Aorta (tissue), 5 donors: ENCODE results near the gene ASF1A. TPM values are rescaled to one million over a fixed set of nuclear protein-coding genes. Genes with fewer than 3 reads are reported as not detected.

Experiments used
- ATAC-seq: fragments of 200-7000 bp; cut with Tn5 transposase; one replicate; pipeline ENCODE4 v1.9.1; 2022; ENCODE audit warnings: moderate library complexity; ENCODE audit not compliant: low FRiP score
- DNase-seq, 2 donors: peaks; one replicate each; pipeline ENCODE4 v3.0.0-alpha.2; 2020
- H3K27ac ChIP-seq, 2 donors: one replicate each; pipeline ENCODE4 v1.5.1; 2013; ENCODE audit warnings: low read length in 2 of 2, mild to moderate bottlenecking in 2 of 2, moderate library complexity in 2 of 2, control low read depth in 1 of 2, inconsistent platforms in 1 of 2, low read depth in 1 of 2
- H3K27me3 ChIP-seq, 2 donors: one replicate each; pipeline ENCODE4 v1.6.1; 2013; ENCODE audit warnings: control low read depth in 1 of 2, low read length in 1 of 2, mild to moderate bottlenecking in 1 of 2, moderate library complexity in 1 of 2; ENCODE audit not compliant: insufficient read depth in 2 of 2, control insufficient read depth in 1 of 2
- H3K36me3 ChIP-seq, 2 donors: one replicate each; pipeline ENCODE4 v1.6.1; 2013; ENCODE audit warnings: control low read depth in 1 of 2, low read length in 1 of 2, mild to moderate bottlenecking in 1 of 2; ENCODE audit not compliant: insufficient read depth in 2 of 2, control insufficient read depth in 1 of 2
- H3K4me1 ChIP-seq, 2 donors: one replicate each; pipeline ENCODE4 v1.6.1; 2013; ENCODE audit warnings: low read length in 2 of 2, control low read depth in 1 of 2, mild to moderate bottlenecking in 1 of 2, moderate library complexity in 1 of 2; ENCODE audit not compliant: insufficient read depth in 2 of 2, control insufficient read depth in 1 of 2
- H3K4me3 ChIP-seq, 2 donors: one replicate each; pipeline ENCODE4 v1.5.1; 2013; ENCODE audit warnings: low read length in 2 of 2, control low read depth in 1 of 2, mild to moderate bottlenecking in 1 of 2
- H3K9me3 ChIP-seq: one replicate; pipeline ENCODE4 v1.6.1; 2013; ENCODE audit warnings: mild to moderate bottlenecking, low read length; ENCODE audit not compliant: control insufficient read depth
- WGBS, 2 donors: extraction: QIAGEN DNeasy Blood & Tissue Kit; methylation state at CpG; one replicate each; pipeline ENCODE4 v1.1.7; 2013; 5-methylcytosine and 5-hydroxymethylcytosine counted together
- intact Hi-C, 2 donors: fragments of 100-400 bp; cut with DNase I; formaldehyde crosslinking; loops; one replicate each; pipeline versions ENCODE4 v1.14.2 to v1.15.0; 2022
- polyA plus RNA-seq, 2 donors: library from polyadenylated mRNA; stranded (reverse); fragments of 200-250 nt; gene quantifications; one replicate each; pipeline ENCODE4 v1.2.3, GENCODE V29; 2013
- total RNA-seq, 2 donors: library from RNA; stranded (reverse); fragmentation: NEBNext Ultra II Directional; extraction: Animal tissue kit (Norgen Biotek cat#: 25700); gene quantifications; one replicate each; pipeline ENCODE4 v1.2.1, GENCODE V29; 2021
- donor health status: healthy with polysubstance abuse.
- donor health status: Bipolar disorder and iron deficiency.
- donor health status: DM: no; HTN: no; CAD: no.
- donor health status: DM: no; HTN: no; CAD: no.
- donor health status: DM: yes; HTN: yes; CAD: no.

ASF1A gene
- total and polyA plus RNA-seq, 4 donors = 11.5 to 17.4 (median 12.7) TPM

GRCh38 chr6:118897386-118897785 lies 3.4 kb downstream of the ASF1A start:
- intact Hi-C loops = loop anchor here (5.0 kb wide), 2 partner anchors 35 to 1415 kb away; partner anchors contain the start of gene DCBLD1 (in 1 of the 2)
- ATAC-seq (no peak), DNase-seq (no peak)
- H3K4me3 ChIP-seq = no peak overlapping the region
- H3K9me3 ChIP-seq = no peaks in the 10 kb centered on the region
- H3K36me3 ChIP-seq = no peaks in the 10 kb centered on the region
- no peaks in the 10 kb centered on the region for H3K4me1 ChIP-seq
- no peaks in the 10 kb centered on the region for H3K27me3 ChIP-seq
- no peak overlapping the region for H3K27ac ChIP-seq

- ATAC-seq = no peak
- no peak for DNase-seq
- H3K4me1 ChIP-seq = no peaks in the 10 kb centered on the region
These were observed 6.0 kb downstream of the ASF1A start for GRCh38 chr6:118899948-118900347.

GRCh38 chr6:118902726-118903125 lies 8.8 kb downstream of the ASF1A start:
- no peak for DNase-seq
- Histone ChIP-seq H3K9me3 (no peaks in the 10 kb centered on the region), H3K4me1 (no peaks in the 10 kb centered on the region), H3K4me3 (no peak overlapping the region), H3K27me3 (no peaks in the 10 kb centered on the region), H3K36me3 (peaks cover 0 to 4% of the 10 kb centered on the region in 2 donors), H3K27ac (no peak overlapping the region)
- ATAC-seq = no peak
- intact Hi-C loops = no loop called here

More at GRCh38 chr6:118899948-118900347, 6.0 kb downstream of the ASF1A start:
- Histone ChIP-seq H3K36me3 (peaks cover 0 to 4% of the 10 kb centered on the region in 2 donors), H3K27ac (no peak overlapping the region), H3K9me3 (no peaks in the 10 kb centered on the region), H3K27me3 (no peaks in the 10 kb centered on the region), H3K4me3 (no peak overlapping the region)
- intact Hi-C loops = loop anchor here (5.0 kb wide), 2 partner anchors 32 to 1418 kb away; partner anchors contain the start of gene DCBLD1 (in 1 of the 2)
- WGBS, 2 donors = 89% methylated on average over 6 of the region's 6 CpGs

GRCh38 chr6:118903138-118903537 lies 9.2 kb downstream of the ASF1A start:
- Histone ChIP-seq H3K4me1 (no peaks in the 10 kb centered on the region), H3K4me3 (no peak overlapping the region), H3K27me3 (no peaks in the 10 kb centered on the region), H3K36me3 (peaks cover 0 to 4% of the 10 kb centered on the region in 2 donors), H3K9me3 (no peaks in the 10 kb centered on the region), H3K27ac (no peak overlapping the region)
- ATAC-seq (no peak), DNase-seq (no peak)
- 55 to 57% methylated on average over 2 of the region's 2 CpGs for WGBS, 2 donors
- intact Hi-C loops = no loop called here

GRCh38 chr6:118903691-118904090 lies 9.7 kb downstream of the ASF1A start:
- H3K27me3 ChIP-seq = no peaks in the 10 kb centered on the region
- H3K27ac ChIP-seq = no peak overlapping the region
- ATAC-seq (no peak), DNase-seq (no peak)
- H3K36me3 ChIP-seq = peaks cover 0 to 4% of the 10 kb centered on the region in 2 donors
- no peaks in the 10 kb centered on the region for H3K4me1 ChIP-seq
- WGBS, 2 donors = 92 to 96% methylated on average over 6 of the region's 6 CpGs
- no peaks in the 10 kb centered on the region for H3K9me3 ChIP-seq
- H3K4me3 ChIP-seq = no peak overlapping the region
- intact Hi-C loops = no loop called here

GRCh38 chr6:118905084-118905483 lies 11.1 kb downstream of the ASF1A start:
- Histone ChIP-seq H3K27me3 (no peaks in the 10 kb centered on the region), H3K4me1 (no peaks in the 10 kb centered on the region), H3K4me3 (no peak overlapping the region), H3K36me3 (peaks cover 0 to 4% of the 10 kb centered on the region in 2 donors), H3K27ac (no peak overlapping the region), H3K9me3 (no peaks in the 10 kb centered on the region)
- ATAC-seq (no peak), DNase-seq (no peak)
- intact Hi-C loops = no loop called here

- H3K27me3 ChIP-seq = no peaks in the 10 kb centered on the region
- 91 to 96% methylated on average over 4 of the region's 4 CpGs for WGBS, 2 donors
- no peak overlapping the region for H3K4me3 ChIP-seq
- peaks cover 0 to 4% of the 10 kb centered on the region in 2 donors for H3K36me3 ChIP-seq
- no peaks in the 10 kb centered on the region for H3K4me1 ChIP-seq
- ATAC-seq (no peak), DNase-seq (no peak)
- no peaks in the 10 kb centered on the region for H3K9me3 ChIP-seq
- intact Hi-C loops = no loop called here
- no peak overlapping the region for H3K27ac ChIP-seq
These were observed 11.9 kb downstream of the ASF1A start for GRCh38 chr6:118905851-118906250.

GRCh38 chr6:118908441-118908840 lies 14.5 kb downstream of the ASF1A start:
- no peak overlapping the region for H3K27ac ChIP-seq
- no peaks in the 10 kb centered on the region for H3K27me3 ChIP-seq
- 70 to 71% methylated on average over 1 of the region's 1 CpG for WGBS, 2 donors
- peaks cover 4 to 6% of the 10 kb centered on the region in 2 donors for H3K36me3 ChIP-seq
- H3K9me3 ChIP-seq = no peaks in the 10 kb centered on the region
- H3K4me3 ChIP-seq = no peak overlapping the region
- intact Hi-C loops = no loop called here
- no peak for DNase-seq
- ATAC-seq = no peak
- no peaks in the 10 kb centered on the region for H3K4me1 ChIP-seq

- no peak overlapping the region for H3K27ac ChIP-seq
- H3K4me1 ChIP-seq = no peaks in the 10 kb centered on the region
- H3K9me3 ChIP-seq = no peaks in the 10 kb centered on the region
- H3K36me3 ChIP-seq = peaks cover 4 to 8% of the 10 kb centered on the region in 2 donors
- DNase-seq = no peak
- no peak for ATAC-seq
- H3K27me3 ChIP-seq = no peaks in the 10 kb centered on the region
- intact Hi-C loops = no loop called here
- 82 to 85% methylated on average over 5 of the region's 5 CpGs for WGBS, 2 donors
- no peak overlapping the region for H3K4me3 ChIP-seq
These were observed 18.7 kb downstream of the ASF1A start for GRCh38 chr6:118912646-118913045.
